GM21723 (cell line): ENCODE data around the gene SLC22A15.
"Not testable (repeated sequence)": the region's sequence is repeated elsewhere in the genome, so short reads cannot be mapped to it uniquely, and the experiment has no call there.

Experiments
- ATAC-seq: cut with Tn5 transposase; IDR thresholded peaks from one replicate; pipeline ENCODE4 v1.9.1; 2021; ENCODE audit warnings: mild to moderate bottlenecking, moderate library complexity; ENCODE audit not compliant: unreplicated experiment

SLC22A15 gene

DNA sequence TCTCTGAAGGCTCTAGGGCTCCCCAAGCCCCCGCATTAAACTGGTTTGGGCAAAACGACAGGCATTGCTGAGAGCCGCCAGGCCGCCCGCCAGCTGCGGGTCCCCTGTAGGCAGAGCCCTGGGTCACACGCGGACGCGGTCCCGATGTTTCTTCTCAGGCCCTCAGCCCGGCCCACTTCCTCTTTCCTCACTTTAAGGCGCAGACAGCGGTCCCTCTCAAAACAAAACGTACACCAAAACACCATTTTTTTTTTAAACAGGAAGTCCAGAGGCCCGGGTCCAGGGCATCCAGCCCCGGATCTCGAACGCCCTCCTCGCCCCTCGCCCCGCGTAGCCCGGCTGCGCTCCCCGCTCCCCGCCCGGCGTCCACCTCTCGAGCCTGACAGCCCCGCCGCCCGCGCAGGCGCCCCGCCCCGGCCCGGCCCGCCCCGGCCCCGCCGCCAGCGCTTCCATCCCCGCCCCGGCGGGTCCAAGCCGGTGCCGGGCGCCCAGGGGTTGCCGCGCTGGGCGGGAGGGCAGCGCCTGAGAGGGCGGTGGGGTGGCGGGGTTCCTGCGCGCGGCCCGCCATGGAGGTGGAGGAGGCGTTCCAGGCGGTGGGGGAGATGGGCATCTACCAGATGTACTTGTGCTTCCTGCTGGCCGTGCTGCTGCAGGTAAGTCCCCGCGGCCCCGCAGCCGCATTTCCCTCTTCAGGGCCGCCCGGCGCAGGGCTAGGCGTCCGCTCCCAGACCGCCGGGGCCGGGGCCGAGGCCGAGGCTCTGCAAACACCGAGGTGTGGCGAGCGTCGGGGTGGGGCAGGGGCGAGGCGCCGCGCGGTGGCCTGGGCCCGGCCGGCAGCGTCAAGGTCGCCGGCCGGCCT is at the start of gene SLC22A15:
SLC22A15 (plus strand) TSS at position 452 of the 859 bp plus-strand sequence; CDS start at position 567, 115 bp downstream.
- ATAC-seq = peak; percentile 94

GRCh38 chr1:115927971-115928370 is 48.3 kb upstream of the SLC22A15 start:
- no peak for ATAC-seq

DNA sequence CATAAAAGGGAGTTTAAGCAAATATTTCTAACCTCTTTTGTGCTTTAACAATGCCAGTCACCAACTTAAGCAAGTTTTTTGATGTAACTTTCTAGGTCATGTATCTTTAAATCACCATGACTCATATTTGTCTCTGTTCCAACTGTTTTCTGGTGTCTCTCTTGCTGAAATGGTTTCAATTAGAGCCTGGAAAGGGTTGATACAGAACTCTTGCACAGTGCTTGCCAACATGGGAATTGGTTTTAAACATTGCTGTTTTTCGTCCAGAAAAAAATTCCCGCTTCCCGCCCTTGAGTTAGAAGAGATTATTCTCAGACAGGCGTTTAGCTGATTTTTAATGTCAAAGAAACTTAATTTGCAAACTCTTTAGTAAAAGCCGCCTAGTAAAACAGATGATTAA is 46.4 kb upstream of the SLC22A15 start:
- no peak for ATAC-seq

GRCh38 chr1:115933625-115934024 is 42.7 kb upstream of the SLC22A15 start:
- ATAC-seq = no peak

DNA sequence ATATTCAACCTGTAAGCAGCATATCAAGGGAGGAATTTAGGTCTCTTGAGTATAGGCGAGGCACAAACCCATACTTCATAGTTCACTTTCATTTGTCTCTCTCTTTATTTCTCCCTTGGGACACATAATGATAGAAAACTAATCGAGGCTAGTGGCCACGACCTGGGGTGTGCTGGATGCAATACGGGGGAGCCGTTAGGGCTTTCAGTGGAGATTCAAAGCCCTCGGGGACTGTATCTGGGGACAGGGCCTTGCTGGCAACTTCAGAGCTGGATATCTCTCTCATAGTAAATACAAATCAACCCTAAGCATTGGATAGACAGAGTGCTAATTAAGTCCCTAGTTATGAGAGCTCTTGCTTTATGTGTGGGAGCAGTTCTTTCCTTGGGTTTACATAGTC is 36.9 kb upstream of the SLC22A15 start:
- no peak for ATAC-seq

GRCh38 chr1:115946116-115946515 is 30.2 kb upstream of the SLC22A15 start:
- no peak for ATAC-seq

GRCh38 chr1:115949156-115949555 is 27.2 kb upstream of the SLC22A15 start:
- ATAC-seq = no peak

DNA sequence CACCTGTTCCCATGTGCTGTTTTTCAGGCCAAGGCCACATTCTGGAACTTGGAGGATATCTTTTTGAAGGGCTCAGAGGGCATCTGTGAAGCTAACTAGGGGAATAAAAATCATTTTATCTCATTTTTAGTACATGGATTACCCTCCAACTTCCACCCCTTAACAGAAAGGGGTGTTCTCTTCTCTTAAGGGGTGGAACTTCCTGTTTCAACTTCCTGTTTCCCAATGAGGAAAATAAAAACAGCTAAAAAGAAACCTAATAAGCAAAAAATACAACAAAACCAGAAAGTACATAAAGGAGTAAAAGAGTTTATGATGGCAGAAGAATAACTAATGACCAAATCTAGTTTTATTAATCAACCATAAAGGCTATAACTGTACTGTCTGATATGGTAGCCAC is 24.8 kb upstream of the SLC22A15 start:
- ATAC-seq = no peak

DNA sequence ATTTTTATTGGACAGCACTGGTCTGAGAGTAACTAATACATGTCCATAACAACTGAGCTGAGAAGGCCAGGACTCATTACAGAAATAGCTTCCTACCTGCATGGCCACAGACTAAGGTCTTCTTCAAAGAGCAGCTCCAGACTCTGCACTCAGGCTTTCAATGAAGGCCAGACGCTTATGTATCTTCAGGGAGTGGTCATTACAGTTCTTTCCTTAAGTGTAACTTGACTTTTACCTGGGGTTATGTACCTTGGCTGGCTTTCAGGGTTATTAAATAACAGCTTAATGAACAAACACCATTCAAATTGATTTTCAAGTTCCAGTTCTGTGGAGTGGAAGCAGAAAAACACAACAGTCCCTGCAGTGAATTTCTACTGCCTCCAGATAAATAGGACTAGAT is 23.8 kb upstream of the SLC22A15 start:
- ATAC-seq = no peak

- no peak for ATAC-seq
Observed at GRCh38 chr1:115953180-115953579, 23.1 kb upstream of the SLC22A15 start.

DNA sequence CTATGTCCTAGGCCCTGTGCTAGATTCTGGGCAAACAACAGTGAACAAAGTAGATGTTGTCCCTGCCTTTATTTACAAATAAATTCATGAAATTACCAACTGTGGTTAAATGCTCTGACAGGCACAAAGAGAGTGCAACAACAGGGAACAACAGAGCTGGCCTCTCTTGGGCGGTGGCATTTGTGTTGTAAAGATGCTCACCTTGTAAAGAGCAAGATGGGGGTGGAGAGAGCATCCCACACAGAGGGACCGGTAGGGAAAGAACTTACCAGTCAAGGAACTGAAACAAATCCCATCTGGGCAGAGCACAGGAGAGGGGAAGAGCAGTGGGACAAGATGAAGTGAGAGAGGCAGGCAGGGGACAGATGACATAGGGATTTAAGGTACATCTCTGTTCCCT is 21.6 kb upstream of the SLC22A15 start:
- no peak for ATAC-seq

GRCh38 chr1:115955228-115955627 is 21.1 kb upstream of the SLC22A15 start:
- ATAC-seq = no peak

GRCh38 chr1:115958866-115959265 is 17.4 kb upstream of the SLC22A15 start:
- no peak for ATAC-seq

DNA sequence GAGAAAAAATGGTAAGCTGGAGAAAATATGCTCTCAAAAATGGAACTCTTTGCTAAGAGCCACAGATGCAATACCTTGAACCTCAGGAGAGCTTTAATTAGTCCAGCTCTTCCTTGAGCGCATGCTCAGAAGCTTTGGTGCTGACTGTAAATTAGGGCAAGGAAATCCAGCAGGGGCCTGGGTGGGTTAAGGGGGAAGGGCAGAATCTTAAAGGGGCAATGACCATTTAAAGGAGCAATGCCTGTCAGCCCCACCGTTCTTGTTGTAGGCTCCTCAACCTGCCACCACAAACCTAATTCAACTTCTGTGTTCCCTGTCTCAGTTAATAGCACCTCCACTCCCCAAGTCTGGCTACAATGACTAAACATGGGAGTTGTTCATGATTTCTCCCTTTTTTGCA is 6.8 kb upstream of the SLC22A15 start:
- ATAC-seq = no peak

DNA sequence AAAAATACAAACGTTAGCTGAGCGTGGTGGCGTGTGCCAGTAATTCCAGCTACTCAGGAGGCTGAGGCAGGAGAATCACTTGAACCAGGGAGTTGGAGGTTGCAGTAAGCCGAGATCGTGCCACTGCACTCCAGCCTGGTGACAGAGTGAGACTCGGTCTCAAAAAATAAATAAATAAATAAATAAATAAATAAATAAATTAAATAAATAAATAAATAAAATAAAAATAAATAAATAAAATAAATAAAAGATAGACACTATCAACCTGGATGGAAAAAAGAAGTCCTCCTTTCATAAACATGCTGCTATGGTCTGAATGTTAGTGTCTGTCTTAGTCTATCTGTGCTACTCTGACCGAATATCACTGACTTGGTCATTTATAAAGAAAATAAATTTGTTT is 4.5 kb upstream of the SLC22A15 start:
- ATAC-seq = not testable (repeated sequence)

DNA sequence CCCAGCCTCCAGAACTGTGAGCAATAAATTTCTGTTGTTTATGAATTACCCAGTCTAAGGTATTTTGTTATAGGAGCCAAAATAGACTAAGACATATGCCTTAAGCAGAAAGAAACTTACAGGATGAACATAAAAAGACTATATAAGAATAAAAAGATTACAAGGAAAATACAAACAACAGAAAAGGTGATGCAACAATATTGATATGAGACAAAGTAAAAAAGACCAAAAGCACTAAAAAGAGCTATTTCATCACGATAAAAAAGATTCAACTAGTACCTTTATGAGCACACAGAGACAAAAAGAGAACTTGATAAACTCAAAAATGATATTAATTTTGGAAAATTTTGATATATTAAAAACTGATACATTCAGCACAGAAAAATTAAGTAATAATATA is 3.2 kb upstream of the SLC22A15 start:
- ATAC-seq = no peak

DNA sequence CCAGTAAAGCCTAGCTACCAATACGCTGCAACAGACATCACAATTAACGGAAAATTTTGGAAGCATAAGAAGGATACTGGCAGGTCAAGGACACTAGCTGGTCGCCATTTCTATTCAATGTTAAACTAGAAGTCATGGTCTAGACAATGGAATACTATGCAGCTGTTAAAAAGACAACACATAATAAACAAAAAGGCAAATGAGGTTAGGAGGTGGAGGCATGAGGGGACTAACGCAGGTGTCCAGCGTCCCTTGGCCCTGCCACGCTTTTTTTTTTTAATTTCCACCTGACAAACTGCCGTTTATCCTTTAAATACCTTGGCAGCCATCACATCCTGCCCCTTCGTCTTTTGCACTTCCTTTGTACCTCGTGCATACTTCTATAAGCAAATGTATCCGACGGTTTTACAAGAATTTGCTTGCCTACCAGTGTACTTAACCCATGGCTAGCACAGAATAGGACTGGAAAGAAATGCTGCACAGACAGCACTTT is 698 bp upstream of the SLC22A15 start:
- ATAC-seq = no peak

- no peak for ATAC-seq
Observed at GRCh38 chr1:115976921-115977498, 697 bp downstream of the SLC22A15 start.

DNA sequence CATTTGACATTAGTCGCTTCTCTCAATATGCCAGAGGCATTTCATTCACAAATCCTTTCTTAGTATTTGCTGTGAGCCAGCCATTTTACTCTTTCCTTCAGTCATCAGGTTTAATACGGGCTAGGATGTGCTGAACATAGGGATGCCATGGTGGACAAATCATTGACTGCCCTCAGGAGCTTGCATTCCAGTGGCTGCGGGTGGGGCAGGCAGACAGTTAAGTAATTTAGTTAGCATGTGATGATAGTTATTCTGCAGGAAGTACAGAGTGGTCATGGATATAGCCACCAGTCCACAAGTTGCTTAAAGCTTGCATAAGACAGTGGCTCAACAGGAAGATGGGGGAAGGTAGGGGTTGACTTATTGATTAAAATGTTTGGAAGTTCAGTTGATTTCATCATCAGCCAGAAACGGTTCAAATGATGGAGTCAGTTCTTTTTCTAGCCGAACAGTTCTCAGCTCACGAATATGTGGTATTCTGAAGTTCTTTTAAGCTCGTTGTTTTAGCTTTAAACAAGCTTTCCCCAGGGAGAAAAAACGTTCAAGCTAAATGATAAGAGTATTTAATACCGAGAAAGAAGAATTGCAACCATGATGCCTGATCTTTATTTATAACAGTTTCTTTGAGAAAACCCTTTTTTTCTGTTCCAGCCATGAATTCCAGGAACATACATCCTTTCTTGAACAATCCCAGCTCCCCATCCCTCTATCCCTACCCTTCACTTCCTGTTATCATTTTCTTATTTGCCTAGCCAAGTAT is 1.4 kb downstream of the SLC22A15 start:
- no peak for ATAC-seq

- no peak for ATAC-seq
Observed at GRCh38 chr1:115978292-115978941, 2.1 kb downstream of the SLC22A15 start.

- no peak for ATAC-seq
Observed at GRCh38 chr1:115980156-115980555, 3.8 kb downstream of the SLC22A15 start.
